Spleen (tissue), 11 donors: Measurements from ENCODE around the gene CRYAB. TPM values are rescaled to one million over a fixed set of nuclear protein-coding genes. Genes with fewer than 3 reads are reported as not detected.
"Not testable (repeated sequence)": the region's sequence is repeated elsewhere in the genome, so short reads cannot be mapped to it uniquely, and the experiment has no call there.

Experiments used
- DNase-seq: peaks from one replicate; pipeline ENCODE4 v3.0.0-alpha.2; 2020
- H3K27ac ChIP-seq, 8 donors: fragments of 200-600 bp; sonication (generic) in 7 of 8; 1 replicate in 4 of 8; 2 replicates in 4 of 8; pipeline versions ENCODE4 v1.5.0 to v1.8.0; 2016 to 2021; ENCODE audit warnings: inconsistent platforms in 4 of 8, mild to moderate bottlenecking in 4 of 8, moderate library complexity in 1 of 8
- H3K27me3 ChIP-seq, 7 donors: fragments of 200-600 bp; sonication (generic) in 6 of 7; replicated peaks in 1 of 7; 1 replicate in 4 of 7; 2 replicates in 3 of 7; pipeline versions ENCODE4 v1.5.0 to v1.8.0; 2016 to 2021; ENCODE audit warnings: inconsistent platforms in 3 of 7, mild to moderate bottlenecking in 1 of 7
- H3K36me3 ChIP-seq, 6 donors: fragments of 200-600 bp; sonication (generic) in 5 of 6; 1 replicate in 4 of 6; 2 replicates in 2 of 6; pipeline versions ENCODE4 v1.5.0 to v1.8.0; 2016 to 2021; ENCODE audit warnings: inconsistent platforms in 2 of 6
- H3K4me1 ChIP-seq, 6 donors: fragments of 200-600 bp; sonication (generic) in 5 of 6; 1 replicate in 3 of 6; 2 replicates in 3 of 6; pipeline versions ENCODE4 v1.5.0 to v1.8.0; 2016 to 2021; ENCODE audit warnings: inconsistent platforms in 3 of 6
- H3K4me3 ChIP-seq, 8 donors: fragments of 200-600 bp; sonication (generic) in 7 of 8; 1 replicate in 4 of 8; 2 replicates in 4 of 8; pipeline versions ENCODE4 v1.5.0 to v1.8.0; 2016 to 2021; ENCODE audit warnings: inconsistent platforms in 4 of 8, mild to moderate bottlenecking in 4 of 8, moderate library complexity in 2 of 8
- H3K9me3 ChIP-seq, 8 donors: fragments of 200-600 bp; sonication (generic) in 7 of 8; 1 replicate in 4 of 8; 2 replicates in 4 of 8; pipeline versions ENCODE4 v1.5.0 to v1.8.0; 2016 to 2021; ENCODE audit warnings: inconsistent platforms in 4 of 8
- POLR2A ChIP-seq, 3 donors: fragments of 450-650 bp; IDR thresholded peaks; one replicate each; pipeline ENCODE4 v1.5.1; 2017; ENCODE audit warnings: antibody characterized with exemption in 3 of 3, mild to moderate bottlenecking in 1 of 3
- POLR2AphosphoS5 ChIP-seq, 3 donors: sonication (generic); formaldehyde crosslinking; IDR thresholded peaks; one replicate each; pipeline ENCODE4 v1.5.1; 2017; ENCODE audit warnings: antibody characterized with exemption in 3 of 3
- WGBS, 5 donors: extraction: QIAGEN DNeasy Blood & Tissue Kit in 3 of 5; methylation state at CpG; one replicate each; pipeline versions ENCODE4 v1.1.5 to v1.1.7; 2013 to 2018; 5-methylcytosine and 5-hydroxymethylcytosine counted together
- intact Hi-C: fragments of 100-400 bp; cut with DNase I; formaldehyde crosslinking; loops from one replicate; pipeline ENCODE4 v1.15.0; 2023; ENCODE audit warnings: low total_unique reads
- polyA plus RNA-seq, 3 donors: library from polyadenylated mRNA; stranded (reverse); fragments of 200-250 nt; gene quantifications; one replicate each; pipeline ENCODE4 v1.2.1, GENCODE V29; 2013
- total RNA-seq, 7 donors: library from RNA; depleted of rRNA in 3 of 7; stranded (reverse); fragments of >200 nt in 3 of 7; fragmentation: NEBNext Ultra II Directional in 4 of 7; extraction: Animal tissue kit (Norgen Biotek cat#: 25700) in 4 of 7; gene quantifications; one replicate each; pipeline versions ENCODE4 v1.1.0 to v1.2.1, GENCODE V29; 2016 to 2021
- TF ChIP-seq, protein P1 (sequence below), 11 experiments: fragments of 200-600 bp in 7 of 11; fragments of 450-650 bp in 4 of 11; sonication (generic) in 4 of 11; IDR thresholded peaks in 8 of 11; conservative IDR thresholded peaks in 3 of 11; 1 replicate in 7 of 11; 2 replicates in 4 of 11; pipeline versions ENCODE4 v1.4.0 to v1.8.0; 2016 to 2021; ENCODE audit warnings: antibody characterized with exemption in 11 of 11, inconsistent platforms in 4 of 11, mild to moderate bottlenecking in 1 of 11
- donor health status: healthy with polysubstance abuse.
- donor health status: DM: no; HTN: no; CAD: no; lungs with moderate emphysema.
- donor health status: DM: no; HTN: no; CAD: no.
- donor health status: Bipolar disorder and iron deficiency.
- donor health status: healthy.
- donor health status: DM: no; HTN: no; CAD: no.
- donor health status: DM: yes; HTN: yes; CAD: no.

The CRYAB gene
- total and polyA plus RNA-seq, 10 donors, result 11.2 to 78.7 (median 53.8) TPM

DNA sequence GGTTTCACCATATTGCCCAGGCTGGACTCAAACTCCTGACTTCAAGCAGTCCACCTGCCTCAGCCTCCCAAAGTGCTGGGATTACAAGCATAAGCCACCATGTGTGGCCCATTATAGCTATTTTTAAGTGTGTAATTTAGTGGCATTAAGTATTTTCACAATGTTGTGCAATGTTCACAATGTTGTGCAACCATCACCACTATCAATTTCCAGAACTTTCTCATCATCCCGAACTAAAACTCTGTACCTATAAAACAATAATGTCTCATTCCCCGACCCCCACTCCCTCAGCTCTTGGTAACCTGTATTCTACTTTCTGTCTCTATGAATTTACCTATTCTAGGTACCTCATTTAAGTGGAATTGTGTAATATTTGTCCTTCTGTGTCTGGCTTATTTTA, 24.7 kb downstream of the CRYAB start:
- DNase-seq, result no peak
- Histone ChIP-seq H3K4me3 (no peak overlapping the region), H3K27ac (no peak overlapping the region), H3K9me3 (peaks cover 0 to 2% (median under 1%) of the 10 kb centered on the region in 8 donors), H3K36me3 (peaks cover 0 to 11% (median 0%) of the 10 kb centered on the region in 6 donors), H3K4me1 (no peaks in the 10 kb centered on the region), H3K27me3 (no peaks in the 10 kb centered on the region)
- TF ChIP-seq, protein P1, sequence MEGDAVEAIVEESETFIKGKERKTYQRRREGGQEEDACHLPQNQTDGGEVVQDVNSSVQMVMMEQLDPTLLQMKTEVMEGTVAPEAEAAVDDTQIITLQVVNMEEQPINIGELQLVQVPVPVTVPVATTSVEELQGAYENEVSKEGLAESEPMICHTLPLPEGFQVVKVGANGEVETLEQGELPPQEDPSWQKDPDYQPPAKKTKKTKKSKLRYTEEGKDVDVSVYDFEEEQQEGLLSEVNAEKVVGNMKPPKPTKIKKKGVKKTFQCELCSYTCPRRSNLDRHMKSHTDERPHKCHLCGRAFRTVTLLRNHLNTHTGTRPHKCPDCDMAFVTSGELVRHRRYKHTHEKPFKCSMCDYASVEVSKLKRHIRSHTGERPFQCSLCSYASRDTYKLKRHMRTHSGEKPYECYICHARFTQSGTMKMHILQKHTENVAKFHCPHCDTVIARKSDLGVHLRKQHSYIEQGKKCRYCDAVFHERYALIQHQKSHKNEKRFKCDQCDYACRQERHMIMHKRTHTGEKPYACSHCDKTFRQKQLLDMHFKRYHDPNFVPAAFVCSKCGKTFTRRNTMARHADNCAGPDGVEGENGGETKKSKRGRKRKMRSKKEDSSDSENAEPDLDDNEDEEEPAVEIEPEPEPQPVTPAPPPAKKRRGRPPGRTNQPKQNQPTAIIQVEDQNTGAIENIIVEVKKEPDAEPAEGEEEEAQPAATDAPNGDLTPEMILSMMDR (IDR thresholded peaks at IDR 0.05 in 8 of 11, conservative IDR thresholded peaks at IDR 0.05 in 3 of 11), result no peak
- TF ChIP-seq POLR2A (IDR thresholded peaks at IDR 0.05), result no peak
- no peak for TF ChIP-seq POLR2AphosphoS5 (IDR thresholded peaks at IDR 0.05)
- intact Hi-C loops, result no loop called here
- WGBS, 5 donors, result 76 to 92% (median 84%) methylated on average over 2 of the region's 2 CpGs

DNA sequence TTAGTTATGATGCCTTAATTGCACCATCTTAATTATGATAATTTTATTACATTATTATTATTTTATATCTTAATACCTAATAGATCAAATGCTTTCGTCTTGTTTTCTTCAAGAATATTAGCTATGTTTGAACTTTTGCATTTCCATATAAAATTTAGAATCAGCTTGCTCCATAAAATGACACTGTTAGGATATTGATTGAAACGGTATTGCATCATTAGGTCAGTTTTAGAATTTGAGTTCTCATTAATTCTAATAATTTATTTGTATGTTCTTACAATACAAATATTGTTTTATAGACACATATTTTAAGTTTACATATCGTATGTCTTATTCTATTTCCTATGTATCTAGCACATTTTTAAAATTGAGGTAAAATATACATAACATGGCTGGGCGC, 25.5 kb downstream of the CRYAB start:
- H3K27ac ChIP-seq, result no peak overlapping the region
- peaks cover 0 to 11% (median 0%) of the 10 kb centered on the region in 6 donors for H3K36me3 ChIP-seq
- intact Hi-C loops, result no loop called here
- 68 to 97% (median 93%) methylated on average over 4 of the region's 4 CpGs for WGBS, 5 donors
- H3K4me3 ChIP-seq, result no peak overlapping the region
- no peaks in the 10 kb centered on the region for H3K4me1 ChIP-seq
- TF ChIP-seq, protein P1 (IDR thresholded peaks at IDR 0.05 in 8 of 11, conservative IDR thresholded peaks at IDR 0.05 in 3 of 11), result no peak
- TF ChIP-seq POLR2A (IDR thresholded peaks at IDR 0.05) (no peak), POLR2AphosphoS5 (IDR thresholded peaks at IDR 0.05) (no peak)
- no peaks in the 10 kb centered on the region for H3K9me3 ChIP-seq
- DNase-seq, result no peak
- H3K27me3 ChIP-seq, result no peaks in the 10 kb centered on the region

- WGBS, 5 donors, result 69 to 98% (median 92%) methylated on average over 4 of the region's 4 CpGs
- intact Hi-C loops, H3K27ac ChIP-seq, H3K4me3 ChIP-seq, H3K9me3 ChIP-seq, H3K27me3 ChIP-seq, H3K4me1 ChIP-seq, DNase-seq: not testable (repeated sequence)
- H3K36me3 ChIP-seq, result peaks cover 0 to 11% (median 0%) of the 10 kb centered on the region in 6 donors
Measured at GRCh38 chr11:111885053-111885452, 26.5 kb downstream of the CRYAB start.

DNA sequence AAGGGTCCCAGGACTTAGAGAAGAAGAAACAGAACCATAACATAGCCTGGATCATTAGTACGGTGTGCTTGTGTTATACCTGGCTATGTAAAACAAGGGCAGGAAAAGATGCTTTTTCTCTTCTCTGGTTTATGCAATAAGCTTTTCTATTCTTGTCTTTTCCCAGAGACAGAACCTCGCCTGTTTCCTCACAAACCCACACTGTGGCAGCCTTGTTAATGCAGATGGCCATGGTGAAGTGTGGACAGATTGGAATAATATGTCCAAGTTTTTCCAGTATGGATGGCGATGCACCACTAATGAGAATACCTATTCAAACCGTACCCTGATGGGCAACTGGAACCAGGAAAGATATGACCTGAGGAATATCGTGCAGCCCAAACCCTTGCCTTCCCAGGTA, 29.4 kb downstream of the CRYAB start:
- no peak overlapping the region for H3K27ac ChIP-seq
- H3K9me3 ChIP-seq, result no peaks in the 10 kb centered on the region
- 86 to 95% (median 90%) methylated on average over 5 of the region's 5 CpGs for WGBS, 5 donors
- no peak overlapping the region for H3K4me3 ChIP-seq
- intact Hi-C loops, result no loop called here
- peaks cover 0 to 11% (median 0%) of the 10 kb centered on the region in 6 donors for H3K36me3 ChIP-seq
- DNase-seq, result no peak
- H3K27me3 ChIP-seq, result no peaks in the 10 kb centered on the region
- peaks cover 8 to 28% (median 17%) of the 10 kb centered on the region in 6 donors for H3K4me1 ChIP-seq
- TF ChIP-seq POLR2AphosphoS5 (IDR thresholded peaks at IDR 0.05) (no peak), POLR2A (IDR thresholded peaks at IDR 0.05) (no peak)
- TF ChIP-seq, protein P1 (IDR thresholded peaks at IDR 0.05 in 8 of 11, conservative IDR thresholded peaks at IDR 0.05 in 3 of 11), result no peak

GRCh38 chr11:111879637-111879960, 32.0 kb downstream of the CRYAB start:
- intact Hi-C loops, result loop anchor here (2.0 kb wide), 1 partner anchor 47 kb away; no protein-coding TSS in a partner anchor
- WGBS, 5 donors, result 50 to 54% (median 54%) methylated on average over 6 of the region's 6 CpGs
- TF ChIP-seq, protein P1 (IDR thresholded peaks at IDR 0.05 in 8 of 11, conservative IDR thresholded peaks at IDR 0.05 in 3 of 11), result no peak
- no peak for TF ChIP-seq POLR2A (IDR thresholded peaks at IDR 0.05)
- no peak for TF ChIP-seq POLR2AphosphoS5 (IDR thresholded peaks at IDR 0.05)
- DNase-seq, result no peak
- no peaks in the 10 kb centered on the region for H3K27me3 ChIP-seq
- H3K4me3 ChIP-seq, result peak overlapping the region; percentile 32 to 82 (median 68)
- peaks cover 8 to 30% (median 17%) of the 10 kb centered on the region in 6 donors for H3K4me1 ChIP-seq
- peak overlapping the region; percentile 93 to 97 (median 96) for H3K27ac ChIP-seq
- peaks cover 0 to 33% (median 8%) of the 10 kb centered on the region in 6 donors for H3K36me3 ChIP-seq
- H3K9me3 ChIP-seq, result no peaks in the 10 kb centered on the region
